HCT116 (cell line): ENCODE measurements around the gene EGFL8. TPM values are rescaled to one million over a fixed set of nuclear protein-coding genes. Genes with fewer than 3 reads are reported as not detected.

Experiments used
- ATAC-seq: fragments of 200-7000 bp; cut with Tn5 transposase; 2 replicates; pipeline ENCODE4 v1.9.1; 2020; ENCODE audit warnings: mild to moderate bottlenecking, moderate library complexity
- BruUV-seq: library from RNA; stranded (reverse); fragments of 400-500 nt; replicated peaks from 2 replicates; lab custom pipeline; 2021; lab: Mats Ljungman, UMichigan
- CTCF ChIA-PET: fragments of 300-600 bp; sonication (Branson Sonifier 250); formaldehyde crosslinking; loops from one replicate; lab custom pipeline; 2021; ENCODE audit warnings: antibody characterized with exemption; lab: Charles Lee
- POLR2A ChIA-PET: fragments of 300-600, 350-600 bp; sonication (Branson Sonifier 250); formaldehyde crosslinking; loops from one replicate; lab custom pipeline; 2021; ENCODE audit warnings: antibody characterized with exemption; lab: Charles Lee
- RAD21 ChIA-PET, 2 experiments: fragments of 300-600 bp; sonication (Branson Sonifier 250); formaldehyde crosslinking; loops; one replicate each; lab custom pipeline; 2023; ENCODE audit warnings: low total read pairs in 2 of 2; ENCODE audit not compliant: uncharacterized antibody in 2 of 2, unreplicated experiment in 2 of 2, low non-redundant PET in 1 of 2; lab: Charles Lee
- DNase-seq: peaks from one replicate; pipeline ENCODE4 v3.0.0-alpha.2; 2010; ENCODE audit warnings: low read depth, low spot score
- H2AFZ ChIP-seq: fragments of 200-600 bp; shearing (Covaris generic), sonication (generic); 2 replicates; pipeline ENCODE4 v1.6.1; 2017; ENCODE audit warnings: low read depth, mixed run types, mixed read lengths, antibody characterized with exemption, low read length; ENCODE audit not compliant: poor library complexity, severe bottlenecking
- H3K27ac ChIP-seq: 2 replicates; pipeline ENCODE4 v1.5.1; 2012; ENCODE audit warnings: low read depth, low read length
- H3K27me3 ChIP-seq: fragments of 200-600 bp; sonication (generic); 2 replicates; pipeline ENCODE4 v1.6.1; 2016; ENCODE audit warnings: mixed run types, low read length, mixed read lengths; ENCODE audit not compliant: insufficient read depth
- H3K36me3 ChIP-seq, 2 experiments: fragments of 200-500 bp in 1 of 2; fragments of 200-600 bp in 1 of 2; sonication (Bioruptor generic) in 1 of 2; sonication (generic) in 1 of 2; 2 replicates each; pipeline versions ENCODE4 v1.5.1 to v1.6.1; 2014 to 2016; ENCODE audit warnings: low read length in 2 of 2, inconsistent platforms in 1 of 2, mixed read lengths in 1 of 2, mixed run types in 1 of 2; ENCODE audit not compliant: insufficient read depth in 2 of 2, control insufficient read depth in 1 of 2
- H3K4me1 ChIP-seq, 2 experiments: fragments of 200-600 bp in 1 of 2; sonication (generic) in 1 of 2; 2 replicates each; pipeline versions ENCODE4 v1.5.1 to v1.6.1; 2012 to 2017; ENCODE audit warnings: low read length in 2 of 2, inconsistent platforms in 1 of 2, mild to moderate bottlenecking in 1 of 2, mixed read lengths in 1 of 2, mixed run types in 1 of 2, moderate library complexity in 1 of 2; ENCODE audit not compliant: insufficient read depth in 2 of 2, control insufficient read depth in 1 of 2
- H3K4me2 ChIP-seq: fragments of 200-600 bp; sonication (generic); 2 replicates; pipeline ENCODE4 v1.6.1; 2017; ENCODE audit warnings: mixed run types, low read length, mixed read lengths
- H3K4me3 ChIP-seq, 2 experiments: fragments of 200-600 bp in 1 of 2; sonication (generic) in 1 of 2; replicated peaks in 1 of 2; 2 replicates each; pipeline ENCODE4 v1.5.1; 2011 to 2016; ENCODE audit warnings: low read length in 2 of 2, control low read depth in 1 of 2, low read depth in 1 of 2, mild to moderate bottlenecking in 1 of 2, mixed read lengths in 1 of 2, mixed run types in 1 of 2
- H3K79me2 ChIP-seq: fragments of 200-600 bp; sonication (generic); 2 replicates; pipeline ENCODE4 v1.6.1; 2017; ENCODE audit warnings: mild to moderate bottlenecking, mixed run types, low read length, moderate library complexity, mixed read lengths; ENCODE audit not compliant: insufficient read depth
- H3K9ac ChIP-seq: fragments of 200-600 bp; sonication (generic); 2 replicates; pipeline ENCODE4 v1.6.1; 2016; ENCODE audit warnings: low read length, mixed read lengths
- H3K9me2 ChIP-seq: fragments of 200-600 bp; sonication (generic), shearing (Covaris generic); 2 replicates; pipeline ENCODE4 v1.6.1; 2017; ENCODE audit warnings: mixed run types, mild to moderate bottlenecking, moderate library complexity; ENCODE audit not compliant: insufficient read depth
- H3K9me3 ChIP-seq, 2 experiments: fragments of 200-500 bp in 1 of 2; fragments of 200-600 bp in 1 of 2; sonication (Bioruptor generic) in 1 of 2; sonication (generic) in 1 of 2; 2 replicates each; pipeline ENCODE4 v1.6.1; 2014 to 2017; ENCODE audit warnings: low read length in 2 of 2, mixed read lengths in 2 of 2, inconsistent platforms in 1 of 2, low read depth in 1 of 2, mild to moderate bottlenecking in 1 of 2, mixed run types in 1 of 2, moderate library complexity in 1 of 2; ENCODE audit not compliant: control insufficient read depth in 1 of 2, insufficient read depth in 1 of 2
- H4K20me1 ChIP-seq: fragments of 200-600 bp; sonication (generic), shearing (Covaris generic); 2 replicates; pipeline ENCODE4 v1.6.1; 2017; ENCODE audit warnings: mixed run types, mild to moderate bottlenecking, moderate library complexity; ENCODE audit not compliant: insufficient read depth
- CBX3 ChIP-seq: IDR thresholded peaks from 2 replicates; pipeline ENCODE4 v1.6.1; 2012; ENCODE audit warnings: low read depth
- CTCF ChIP-seq, 3 experiments: fragments of 200-600 bp in 1 of 3; sonication (generic) in 1 of 3; IDR thresholded peaks in 2 of 3; conservative IDR thresholded peaks in 1 of 3; 2 replicates each; pipeline ENCODE4 v1.5.1; 2012 to 2017; ENCODE audit warnings: low read depth in 2 of 3, low read length in 2 of 3, antibody characterized with exemption in 1 of 3, borderline replicate concordance in 1 of 3, control low read depth in 1 of 3, mild to moderate bottlenecking in 1 of 3, mixed read lengths in 1 of 3, mixed run types in 1 of 3, moderate library complexity in 1 of 3; ENCODE audit not compliant: insufficient read depth in 1 of 3
- ELF1 ChIP-seq: IDR thresholded peaks from 2 replicates; pipeline ENCODE4 v1.6.1; 2012; ENCODE audit warnings: low read depth, borderline replicate concordance
- EZH2 ChIP-seq: fragments of 200-600 bp; sonication (generic); IDR thresholded peaks from 2 replicates; pipeline ENCODE4 v1.6.1; 2017; ENCODE audit warnings: antibody characterized with exemption, mixed run types
- EZH2phosphoT487 ChIP-seq: fragments of 200-600 bp; IDR thresholded peaks from 2 replicates; pipeline ENCODE4 v1.6.1; 2018; ENCODE audit warnings: antibody characterized with exemption, borderline replicate concordance
- FOSL1 ChIP-seq: IDR thresholded peaks from 2 replicates; pipeline ENCODE4 v1.6.1; 2012; ENCODE audit warnings: low read depth
- MAX ChIP-seq: IDR thresholded peaks from 2 replicates; pipeline ENCODE4 v1.6.1; 2012
- POLR2A ChIP-seq: IDR thresholded peaks from 2 replicates; pipeline ENCODE4 v1.7.0; 2011; ENCODE audit warnings: borderline replicate concordance; ENCODE audit not compliant: insufficient read depth, insufficient read length; ENCODE audit errors: extremely low read depth
- POLR2AphosphoS5 ChIP-seq: IDR thresholded peaks from 2 replicates; pipeline ENCODE4 v1.6.1; 2011; ENCODE audit warnings: mild to moderate bottlenecking, low read depth, low read length, moderate library complexity
- RAD21 ChIP-seq: IDR thresholded peaks from 2 replicates; pipeline ENCODE4 v1.6.1; 2012; ENCODE audit warnings: low read depth, mild to moderate bottlenecking
- TCF7L2 ChIP-seq: IDR thresholded peaks from 2 replicates; pipeline ENCODE4 v1.7.0; 2011; ENCODE audit warnings: borderline replicate concordance, inconsistent platforms; ENCODE audit not compliant: insufficient read depth, insufficient read length; ENCODE audit errors: extremely low read depth
- intact Hi-C: fragments of 100-400 bp; cut with micrococcal nuclease; formaldehyde crosslinking; loops from 2 replicates; pipeline ENCODE4 v1.10.0; 2022
- total RNA-seq: library from RNA; stranded (reverse); gene quantifications from one replicate; pipeline ENCODE4 v1.2.1, GENCODE V29; 2021; ENCODE audit not compliant: unreplicated experiment

EGFL8 gene
- total RNA-seq, 1 experiment from 2014 or later: 29.0 TPM

GRCh38 chr6:32168807-32169591, 4.6 kb downstream of the EGFL8 start:
- Histone ChIP-seq H3K9me2 (no peaks in the 10 kb centered on the region), H3K9me3 (no peaks in the 10 kb centered on the region), H3K36me3 (peaks cover 4 to 15% of the 10 kb centered on the region in 2 experiments; a peak in 3 of 4 replicates), H3K27ac (no peak overlapping the region), H3K4me1 (peaks cover 3 to 13% of the 10 kb centered on the region in 2 experiments; a peak in 3 of 4 replicates), H4K20me1 (no peaks in the 10 kb centered on the region)
- POLR2A ChIA-PET: no interaction called here
- intact Hi-C loops: no loop called here
- DNase-seq: no peak
- TF ChIP-seq POLR2AphosphoS5: peak; percentile 42
- TF ChIP-seq RAD21: no peak
- peak in 2 of 3 experiments; percentile 8 to 37; a peak in 2 of 6 replicates for TF ChIP-seq CTCF (IDR thresholded peaks at IDR 0.05 in 2 of 3, conservative IDR thresholded peaks at IDR 0.05 in 1 of 3; ENCODE audit: borderline replicate concordance in 1 of 3, insufficient read depth in 1 of 3, low read depth in 2 of 3, low read length in 2 of 3)
- no peak for TF ChIP-seq EZH2
- no peak for TF ChIP-seq EZH2phosphoT487
- TF ChIP-seq POLR2A: no peak
- no peak for TF ChIP-seq MAX
- no peak for TF ChIP-seq TCF7L2
- no peak for TF ChIP-seq CBX3
- TF ChIP-seq FOSL1: no peak
- TF ChIP-seq ELF1: no peak
- TF ChIP-seq, all 23 proteins: peak for 2
- ChIA-PET CTCF (no interaction called here), RAD21 (no interaction called here)
- peak; percentile 51 for ATAC-seq
- Histone ChIP-seq H3K27me3 (no peaks in the 10 kb centered on the region), H3K9ac (no peak overlapping the region), H3K4me3 (no peak overlapping the region), H2AFZ (no peak overlapping the region), H3K79me2 (no peaks in the 10 kb centered on the region; the same call in 1 of the 2 replicates), H3K4me2 (no peak overlapping the region)
- BruUV-seq: no TSS peak
